Measurements from ENCODE around the gene SPEM1.

DNA sequence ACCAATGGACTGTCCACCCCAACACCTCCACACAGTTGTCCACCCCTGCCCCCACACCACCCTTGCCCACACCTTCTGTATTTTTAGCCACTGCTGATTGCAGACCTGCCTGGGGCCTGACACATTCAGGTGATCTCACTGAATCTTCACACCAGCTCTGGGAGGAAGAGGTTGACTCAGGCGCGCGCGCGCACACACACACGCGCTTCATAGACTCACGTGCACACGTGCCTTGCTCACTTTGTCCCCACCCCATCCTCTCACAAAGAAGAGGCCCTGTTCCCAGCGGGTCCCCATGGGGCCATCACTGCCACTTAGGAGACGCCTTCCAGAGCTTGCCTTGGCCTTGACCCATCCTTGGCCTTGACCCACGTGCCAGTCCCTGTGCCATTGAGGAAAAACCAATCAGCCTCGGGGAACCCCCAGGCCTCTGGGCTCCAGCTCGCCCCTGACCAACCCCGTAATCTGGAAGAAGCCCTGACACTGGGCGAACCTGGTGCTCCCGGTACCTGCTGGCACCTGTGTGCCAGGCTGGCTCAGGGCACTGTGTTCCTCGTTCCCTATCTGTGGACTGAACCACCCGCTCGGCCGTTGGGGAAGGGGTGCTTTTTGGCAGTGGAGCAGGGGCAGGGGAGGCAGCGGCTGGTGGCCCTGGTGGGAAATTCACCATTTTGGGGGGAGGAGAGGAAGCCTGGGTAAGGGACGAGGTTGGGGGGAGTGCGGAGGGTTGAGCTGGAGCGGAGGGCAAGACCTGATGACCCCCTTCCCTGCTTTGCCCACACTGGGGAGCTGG, 9.3 kb upstream of the SPEM1 start:
- TF ChIP-seq, protein P1, sequence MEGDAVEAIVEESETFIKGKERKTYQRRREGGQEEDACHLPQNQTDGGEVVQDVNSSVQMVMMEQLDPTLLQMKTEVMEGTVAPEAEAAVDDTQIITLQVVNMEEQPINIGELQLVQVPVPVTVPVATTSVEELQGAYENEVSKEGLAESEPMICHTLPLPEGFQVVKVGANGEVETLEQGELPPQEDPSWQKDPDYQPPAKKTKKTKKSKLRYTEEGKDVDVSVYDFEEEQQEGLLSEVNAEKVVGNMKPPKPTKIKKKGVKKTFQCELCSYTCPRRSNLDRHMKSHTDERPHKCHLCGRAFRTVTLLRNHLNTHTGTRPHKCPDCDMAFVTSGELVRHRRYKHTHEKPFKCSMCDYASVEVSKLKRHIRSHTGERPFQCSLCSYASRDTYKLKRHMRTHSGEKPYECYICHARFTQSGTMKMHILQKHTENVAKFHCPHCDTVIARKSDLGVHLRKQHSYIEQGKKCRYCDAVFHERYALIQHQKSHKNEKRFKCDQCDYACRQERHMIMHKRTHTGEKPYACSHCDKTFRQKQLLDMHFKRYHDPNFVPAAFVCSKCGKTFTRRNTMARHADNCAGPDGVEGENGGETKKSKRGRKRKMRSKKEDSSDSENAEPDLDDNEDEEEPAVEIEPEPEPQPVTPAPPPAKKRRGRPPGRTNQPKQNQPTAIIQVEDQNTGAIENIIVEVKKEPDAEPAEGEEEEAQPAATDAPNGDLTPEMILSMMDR (IDR thresholded peaks at IDR 0.05 in 2 of 3, conservative IDR thresholded peaks at IDR 0.05 in 1 of 3; ENCODE audit: control insufficient read depth in 2 of 3, extremely low read depth in 1 of 3, insufficient read depth in 1 of 3, low read depth in 3 of 3, low read length in 3 of 3): no peak
- TF ChIP-seq SPI1 (IDR thresholded peaks at IDR 0.05; ENCODE audit: borderline replicate concordance, insufficient read depth, low read depth, low read length) (no peak), POLR2AphosphoS2 (IDR thresholded peaks at IDR 0.05; ENCODE audit: low read depth, low read length) (no peak), RUNX3 (IDR thresholded peaks at IDR 0.05; ENCODE audit: low read length) (no peak), FOXM1 (IDR thresholded peaks at IDR 0.05; ENCODE audit: low read depth, low read length) (no peak), HDAC6 (IDR thresholded peaks at IDR 0.05; ENCODE audit: unreplicated experiment) (no peak), STAT1 (conservative IDR thresholded peaks at IDR 0.05) (no peak), SMC3 (IDR thresholded peaks at IDR 0.05; ENCODE audit: borderline replicate concordance, low read length) (no peak), SIN3A (IDR thresholded peaks at IDR 0.05; ENCODE audit: low read depth, low read length) (no peak), CBX5 (IDR thresholded peaks at IDR 0.05; ENCODE audit: low read depth) (no peak), MTA3 (IDR thresholded peaks at IDR 0.05; ENCODE audit: borderline replicate concordance, low read length) (no peak), TCF12 (IDR thresholded peaks at IDR 0.05; ENCODE audit: low read depth, low read length) (no peak), YY1 (IDR thresholded peaks at IDR 0.05; ENCODE audit: low read depth, low read length) (no peak)
- TF ChIP-seq, protein P2, sequence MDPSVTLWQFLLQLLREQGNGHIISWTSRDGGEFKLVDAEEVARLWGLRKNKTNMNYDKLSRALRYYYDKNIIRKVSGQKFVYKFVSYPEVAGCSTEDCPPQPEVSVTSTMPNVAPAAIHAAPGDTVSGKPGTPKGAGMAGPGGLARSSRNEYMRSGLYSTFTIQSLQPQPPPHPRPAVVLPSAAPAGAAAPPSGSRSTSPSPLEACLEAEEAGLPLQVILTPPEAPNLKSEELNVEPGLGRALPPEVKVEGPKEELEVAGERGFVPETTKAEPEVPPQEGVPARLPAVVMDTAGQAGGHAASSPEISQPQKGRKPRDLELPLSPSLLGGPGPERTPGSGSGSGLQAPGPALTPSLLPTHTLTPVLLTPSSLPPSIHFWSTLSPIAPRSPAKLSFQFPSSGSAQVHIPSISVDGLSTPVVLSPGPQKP (IDR thresholded peaks at IDR 0.05; ENCODE audit: low read depth, low read length): no peak

All from GM12878 (cell line).